G401 (cell line): Measurements from ENCODE around the gene PREX1. TPM values are rescaled to one million over a fixed set of nuclear protein-coding genes. Genes with fewer than 3 reads are reported as not detected.

ENCODE experiments used
- DNase-seq: peaks from one replicate; pipeline ENCODE4 v3.0.0-alpha.2; 2015; ENCODE audit warnings: low spot score
- in situ Hi-C: cut with HindIII; loops from 2 replicates; pipeline ENCODE4 v1.10.0; 2016; ENCODE audit warnings: low sequenced_read_pairs, mixed read lengths
- total RNA-seq: library from RNA; depleted of rRNA; stranded (reverse); fragments of >200 nt; shearing (Covaris generic); gene quantifications from 2 replicates; pipeline ENCODE4 v1.2.3, GENCODE V29; 2014

The PREX1 gene
- total RNA-seq, 1 experiment from 2014 or later = 6.1 TPM

GRCh38 chr20:48614593-48615274 lies 213.1 kb downstream of the PREX1 start:
- no peak for DNase-seq
- in situ Hi-C loops = no loop called here

- no peak for DNase-seq
- in situ Hi-C loops = no loop called here
These were observed 213.9 kb downstream of the PREX1 start for GRCh38 chr20:48613926-48614325.

GRCh38 chr20:48612335-48612734 lies 215.5 kb downstream of the PREX1 start:
- in situ Hi-C loops = no loop called here

GRCh38 chr20:48610996-48611395 lies 216.8 kb downstream of the PREX1 start:
- in situ Hi-C loops = no loop called here
- no peak for DNase-seq

More at GRCh38 chr20:48612335-48612734, 215.5 kb downstream of the PREX1 start:
- DNase-seq = no peak

GRCh38 chr20:48609491-48609978 lies 218.3 kb downstream of the PREX1 start:
- in situ Hi-C loops = no loop called here
- DNase-seq = no peak

- in situ Hi-C loops = no loop called here
These were observed 219.0 kb downstream of the PREX1 start for GRCh38 chr20:48608756-48609155.

GRCh38 chr20:48607544-48607865 lies 220.3 kb downstream of the PREX1 start:
- in situ Hi-C loops = no loop called here
- DNase-seq = no peak

More at GRCh38 chr20:48608756-48609155, 219.0 kb downstream of the PREX1 start:
- DNase-seq = no peak

GRCh38 chr20:48606841-48607543 lies 220.8 kb downstream of the PREX1 start:
- DNase-seq = no peak
- in situ Hi-C loops = no loop called here

- no peak for DNase-seq
- in situ Hi-C loops = no loop called here
These were observed 221.5 kb downstream of the PREX1 start for GRCh38 chr20:48606172-48606840.

GRCh38 chr20:48605364-48606171 lies 222.2 kb downstream of the PREX1 start:
- no peak for DNase-seq
- in situ Hi-C loops = no loop called here

GRCh38 chr20:48604936-48605335 lies 222.9 kb downstream of the PREX1 start:
- DNase-seq = no peak
- in situ Hi-C loops = no loop called here

GRCh38 chr20:48604426-48604825 lies 223.4 kb downstream of the PREX1 start:
- in situ Hi-C loops = no loop called here
- DNase-seq = no peak

GRCh38 chr20:48603819-48604405 lies 223.9 kb downstream of the PREX1 start:
- in situ Hi-C loops = no loop called here
- no peak for DNase-seq

- DNase-seq = no peak
These were observed 224.5 kb downstream of the PREX1 start for GRCh38 chr20:48603116-48603818.

GRCh38 chr20:48601798-48602197 lies 226.0 kb downstream of the PREX1 start:
- in situ Hi-C loops = no loop called here
- no peak for DNase-seq

More at GRCh38 chr20:48603116-48603818, 224.5 kb downstream of the PREX1 start:
- in situ Hi-C loops = no loop called here

- DNase-seq = no peak
- in situ Hi-C loops = no loop called here
These were observed 227.3 kb downstream of the PREX1 start for GRCh38 chr20:48600470-48600945.

- in situ Hi-C loops = no loop called here
- no peak for DNase-seq
These were observed 227.9 kb downstream of the PREX1 start for GRCh38 chr20:48599748-48600469.
